Middle frontal gyrus (tissue), 1 donor: Measurements from ENCODE around the gene ENTHD1.

Experiments
- DNase-seq: peaks from one replicate; pipeline ENCODE4 v3.0.0-alpha.2; 2015; ENCODE audit warnings: low spot score; ENCODE audit errors: extremely low spot score

ENTHD1 gene, protein sequence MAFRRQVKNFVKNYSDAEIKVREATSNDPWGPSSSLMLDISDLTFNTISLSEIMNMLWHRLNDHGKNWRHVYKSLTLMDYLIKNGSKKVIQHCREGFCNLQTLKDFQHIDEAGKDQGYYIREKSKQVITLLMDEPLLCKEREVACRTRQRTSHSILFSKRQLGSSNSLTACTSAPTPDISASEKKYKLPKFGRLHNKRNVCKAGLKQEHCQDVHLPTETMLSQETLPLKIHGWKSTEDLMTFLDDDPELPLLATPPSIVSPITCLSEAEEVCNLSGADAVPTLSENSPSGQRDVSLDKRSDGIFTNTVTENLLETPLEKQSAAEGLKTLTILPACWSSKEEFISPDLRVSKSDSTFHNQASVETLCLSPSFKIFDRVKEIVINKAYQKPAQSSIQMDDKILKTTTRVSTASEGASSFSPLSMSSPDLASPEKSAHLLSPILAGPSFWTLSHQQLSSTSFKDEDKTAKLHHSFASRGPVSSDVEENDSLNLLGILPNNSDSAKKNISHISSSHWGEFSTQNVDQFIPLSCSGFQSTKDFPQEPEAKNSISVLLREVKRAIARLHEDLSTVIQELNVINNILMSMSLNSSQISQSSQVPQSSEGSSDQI

DNA sequence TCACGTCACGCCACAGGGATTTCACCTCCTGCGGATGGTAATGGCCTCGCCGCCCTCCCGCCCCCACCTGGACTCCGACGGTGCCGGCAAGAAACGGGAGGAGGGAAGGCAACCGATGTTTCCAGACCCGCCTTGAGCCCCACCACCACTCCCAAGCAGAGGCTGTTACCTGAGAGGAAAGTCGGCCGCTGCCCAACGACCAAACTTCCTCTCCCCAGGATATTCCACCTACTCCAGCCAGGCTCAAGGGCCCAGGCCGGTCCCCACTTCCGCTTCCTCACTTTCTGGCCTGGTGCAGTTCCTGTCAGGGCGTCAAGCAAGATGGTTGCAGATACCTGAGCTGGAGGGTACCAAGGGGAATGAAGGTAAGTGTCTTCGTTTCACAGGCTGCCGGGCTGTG is at the start of gene ENTHD1:
Gene ENTHD1 (minus strand): TSS at position 235 of the 400 bp plus-strand sequence. CDS start 6,012 bp downstream, outside the sequence.
- DNase-seq = no peak

DNA sequence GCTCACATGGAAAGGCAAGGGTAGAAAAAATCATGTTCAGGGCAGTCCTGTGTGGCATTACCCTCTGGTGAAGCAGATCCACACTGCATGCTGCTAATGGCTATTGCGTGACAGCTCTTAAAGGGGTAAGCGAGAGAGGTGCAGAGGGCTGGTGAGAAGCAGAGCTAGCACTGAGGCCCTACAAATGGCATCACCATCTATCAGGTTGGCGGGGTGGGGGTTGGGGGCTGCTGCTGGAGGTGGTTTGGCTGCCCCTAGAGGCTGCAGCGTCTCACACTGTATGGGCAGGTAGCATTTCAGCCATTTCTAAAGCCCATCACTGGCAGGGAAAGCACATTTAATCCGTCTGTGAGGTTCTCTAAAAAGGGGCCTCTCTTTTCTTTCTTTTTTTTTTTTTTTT is 49.8 kb upstream of the ENTHD1 start:
- DNase-seq = no peak

GRCh38 chr22:39942439-39943230 is 49.1 kb upstream of the ENTHD1 start:
- no peak for DNase-seq

DNA sequence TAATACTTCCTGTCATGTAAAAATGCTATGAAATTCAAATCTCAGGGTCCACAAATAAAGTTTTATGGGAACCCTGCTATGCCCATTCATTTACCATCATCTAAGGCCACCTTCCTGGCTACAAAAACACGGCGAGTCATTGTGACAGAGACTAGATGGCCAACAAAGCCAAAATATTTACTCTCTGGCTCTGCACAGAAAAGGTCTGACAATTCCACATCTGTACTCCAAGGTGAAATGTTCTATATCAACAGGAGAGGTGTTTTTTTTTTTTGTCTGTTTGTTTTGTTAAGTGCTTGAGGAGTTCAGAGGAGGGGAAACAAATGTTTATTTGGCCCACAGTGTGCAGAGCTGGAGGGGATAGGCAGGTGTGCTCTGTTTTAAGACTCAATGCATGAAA is 48.0 kb upstream of the ENTHD1 start:
- DNase-seq = no peak

- no peak for DNase-seq
These were observed 47.3 kb upstream of the ENTHD1 start for GRCh38 chr22:39940757-39941305.

DNA sequence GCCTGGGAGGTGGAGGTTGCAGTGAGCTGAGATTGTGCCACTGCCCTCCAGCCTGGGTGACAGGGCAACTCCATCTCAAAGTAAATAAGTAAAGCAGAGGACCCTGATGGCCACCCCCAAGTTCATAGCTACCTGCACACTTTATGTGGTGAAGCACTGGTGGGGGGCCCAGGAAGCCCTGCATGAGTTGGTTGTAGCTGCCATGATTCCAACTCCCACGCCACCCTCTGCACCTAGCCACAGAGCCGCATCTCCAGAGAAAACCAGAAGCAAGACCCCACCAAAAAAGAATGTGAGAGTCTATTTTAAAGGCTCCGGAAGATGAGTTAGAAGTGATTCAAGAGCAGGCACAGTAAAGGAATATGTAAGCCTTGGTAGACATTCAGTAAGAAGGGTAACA is 46.3 kb upstream of the ENTHD1 start:
- no peak for DNase-seq

- DNase-seq = no peak
These were observed 45.0 kb upstream of the ENTHD1 start for GRCh38 chr22:39938509-39939111.

GRCh38 chr22:39937906-39938305 is 44.3 kb upstream of the ENTHD1 start:
- no peak for DNase-seq

GRCh38 chr22:39936523-39937145 is 43.1 kb upstream of the ENTHD1 start:
- DNase-seq = no peak

DNA sequence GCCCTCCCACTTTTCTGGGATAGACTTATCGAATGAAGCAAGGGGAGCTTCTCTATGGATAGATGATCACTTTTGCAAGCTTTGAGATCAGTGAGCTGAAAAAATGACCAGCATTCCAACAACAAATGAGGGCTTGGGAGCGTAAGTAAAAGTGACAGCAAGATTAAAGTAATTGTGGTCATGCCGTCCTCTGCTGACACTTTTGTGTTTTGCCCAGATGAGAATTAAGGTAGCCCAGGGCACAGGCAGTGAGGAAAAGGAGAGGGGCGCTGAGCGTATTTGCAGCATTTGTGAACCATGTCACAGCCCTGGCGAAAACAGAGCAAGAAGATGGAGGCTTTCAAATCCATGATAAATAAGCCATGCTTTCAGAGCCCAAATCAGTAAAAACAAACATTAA is 42.1 kb upstream of the ENTHD1 start:
- no peak for DNase-seq

- no peak for DNase-seq
These were observed 41.6 kb upstream of the ENTHD1 start for GRCh38 chr22:39935116-39935515.

- no peak for DNase-seq
These were observed 40.2 kb upstream of the ENTHD1 start for GRCh38 chr22:39933741-39934140.

- DNase-seq = no peak
These were observed 39.5 kb upstream of the ENTHD1 start for GRCh38 chr22:39932918-39933649.

GRCh38 chr22:39932166-39932565 is 38.6 kb upstream of the ENTHD1 start:
- DNase-seq = no peak

DNA sequence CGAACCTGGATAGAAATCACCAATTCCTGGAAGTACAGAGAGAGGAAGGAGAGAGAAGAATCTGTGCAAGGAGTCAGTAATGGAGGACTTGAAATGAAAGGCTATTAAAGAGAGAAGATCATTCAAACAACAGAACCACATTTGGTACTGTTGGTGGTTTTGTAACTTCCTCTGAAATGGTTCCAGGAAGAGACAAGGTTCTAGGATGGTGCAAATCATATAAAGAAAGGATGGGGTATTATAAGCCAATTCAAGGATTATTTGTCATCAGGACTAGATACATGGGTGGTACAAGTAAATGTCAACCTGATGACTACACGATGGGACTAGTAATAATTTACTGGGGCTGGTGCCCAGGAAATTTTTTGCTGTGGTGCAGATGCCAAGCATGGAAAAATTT is 37.7 kb upstream of the ENTHD1 start:
- DNase-seq = no peak

DNA sequence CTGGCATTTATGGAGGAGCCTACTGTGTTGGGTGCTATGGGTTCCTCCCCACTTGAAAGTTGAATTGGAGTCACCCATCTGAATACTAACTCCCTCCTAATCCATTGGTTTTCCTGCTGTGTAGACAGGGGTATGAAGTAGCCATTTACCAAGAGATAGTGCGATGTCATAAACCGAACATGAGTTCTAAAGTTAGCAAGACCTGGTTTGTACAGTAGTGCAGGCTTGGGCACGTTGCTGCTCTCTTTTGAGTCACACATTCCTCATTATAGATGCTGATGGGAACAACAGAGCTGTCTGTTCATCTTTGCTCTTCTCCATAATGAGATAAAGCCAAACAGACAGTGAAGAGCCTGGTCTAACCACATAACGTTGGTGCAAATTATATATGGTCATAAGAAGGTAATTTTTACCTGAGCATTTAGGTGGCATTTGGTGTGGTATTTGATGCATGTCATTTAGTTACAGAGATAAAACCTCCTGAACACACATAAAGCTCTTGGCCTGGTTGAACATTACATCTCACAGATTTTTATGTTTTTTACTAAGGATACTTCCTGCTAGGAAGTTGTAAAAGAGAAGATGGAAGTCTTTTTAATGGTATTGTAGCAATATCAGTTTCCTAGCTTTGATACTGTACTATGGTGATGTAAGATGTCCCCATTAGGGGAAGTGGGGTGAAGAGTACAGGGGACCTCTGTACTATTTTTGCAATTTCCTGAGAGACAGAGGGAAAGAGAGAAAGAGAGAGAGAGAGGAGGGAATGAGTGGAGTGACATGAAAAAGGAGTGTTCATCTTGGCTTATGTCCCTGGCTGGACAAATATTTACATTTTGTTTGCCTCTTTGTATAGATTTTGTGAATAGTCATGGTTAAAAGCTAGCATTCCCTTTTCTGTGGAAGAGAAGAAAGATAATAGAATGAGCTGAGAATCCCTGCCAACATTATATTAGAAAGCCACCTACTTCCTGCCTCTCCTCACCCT is 35.3 kb upstream of the ENTHD1 start:
- no peak for DNase-seq

DNA sequence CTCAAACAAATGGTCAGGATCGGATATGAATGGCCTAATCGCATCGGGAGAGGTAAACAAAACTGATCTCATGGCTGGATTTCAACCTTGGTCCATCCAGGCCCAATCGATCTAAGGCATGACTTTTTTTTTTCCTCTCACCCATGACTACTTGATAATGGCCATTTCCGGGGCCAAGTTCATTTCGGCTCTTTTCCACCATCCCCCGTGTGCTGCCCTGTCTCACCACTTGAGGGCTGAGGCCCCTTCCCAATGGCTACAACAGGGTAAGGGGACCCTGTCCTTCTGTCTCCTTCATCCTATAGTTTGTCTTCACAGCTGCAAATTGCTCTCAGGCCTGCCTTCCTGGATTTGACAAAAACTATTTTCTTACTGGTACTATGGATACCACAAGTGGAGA is 34.0 kb upstream of the ENTHD1 start:
- no peak for DNase-seq

DNA sequence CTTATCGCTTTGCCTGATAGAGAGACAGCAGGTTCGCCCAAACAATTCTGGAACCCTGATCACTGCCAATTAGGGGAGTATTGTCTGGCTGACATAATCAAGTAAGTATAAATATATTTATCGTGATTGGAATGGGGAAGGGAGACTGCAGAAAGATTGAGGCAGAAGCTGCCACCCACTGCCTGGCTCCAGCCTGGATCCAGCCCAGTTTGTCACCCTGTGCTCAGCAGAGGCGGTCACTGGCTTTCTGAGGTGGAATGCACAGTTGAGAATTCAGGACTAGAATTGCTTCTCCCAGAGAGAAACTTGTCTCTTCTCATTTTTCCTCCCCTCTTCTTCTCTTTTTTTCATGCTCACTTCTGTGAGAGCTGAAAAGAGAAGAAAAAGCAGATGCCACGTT is 33.2 kb upstream of the ENTHD1 start:
- DNase-seq = no peak
